HG03558 (cell line): ENCODE results near the gene SERINC5.
"Not testable (repeated sequence)": the region's sequence is repeated elsewhere in the genome, so short reads cannot be mapped to it uniquely, and the experiment has no call there.

Experiments
- ATAC-seq: cut with Tn5 transposase; IDR thresholded peaks from one replicate; pipeline ENCODE4 v1.9.1; 2021; ENCODE audit warnings: moderate number of reproducible peaks; ENCODE audit not compliant: unreplicated experiment; ENCODE audit errors: extremely low read depth

The SERINC5 gene

GRCh38 chr5:80204808-80205614 lies 50.8 kb downstream of the SERINC5 start:
- ATAC-seq, result no peak

DNA sequence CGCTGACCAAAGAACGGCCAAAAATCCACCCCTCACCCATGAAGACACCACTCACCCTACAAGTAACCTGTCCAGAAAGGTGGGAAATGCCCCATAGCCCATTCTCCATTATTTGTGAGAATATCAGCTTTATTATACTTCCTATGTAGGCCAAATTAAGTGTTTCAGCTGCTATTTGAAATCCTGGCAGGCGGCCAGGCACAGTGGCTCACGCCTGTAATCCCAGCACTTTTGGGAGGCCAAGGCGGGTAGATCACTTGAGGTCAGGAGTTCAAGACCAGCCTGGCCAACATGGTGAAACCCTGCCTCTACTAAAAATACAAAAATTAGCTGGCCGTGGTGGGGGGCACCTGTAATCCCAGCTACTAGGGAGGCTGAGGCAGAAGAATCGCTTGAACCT lies 54.1 kb downstream of the SERINC5 start:
- ATAC-seq, result not testable (repeated sequence)

GRCh38 chr5:80198920-80199319 lies 56.9 kb downstream of the SERINC5 start:
- ATAC-seq, result no peak

- no peak for ATAC-seq
Observed at GRCh38 chr5:80198399-80198798, 57.4 kb downstream of the SERINC5 start.

DNA sequence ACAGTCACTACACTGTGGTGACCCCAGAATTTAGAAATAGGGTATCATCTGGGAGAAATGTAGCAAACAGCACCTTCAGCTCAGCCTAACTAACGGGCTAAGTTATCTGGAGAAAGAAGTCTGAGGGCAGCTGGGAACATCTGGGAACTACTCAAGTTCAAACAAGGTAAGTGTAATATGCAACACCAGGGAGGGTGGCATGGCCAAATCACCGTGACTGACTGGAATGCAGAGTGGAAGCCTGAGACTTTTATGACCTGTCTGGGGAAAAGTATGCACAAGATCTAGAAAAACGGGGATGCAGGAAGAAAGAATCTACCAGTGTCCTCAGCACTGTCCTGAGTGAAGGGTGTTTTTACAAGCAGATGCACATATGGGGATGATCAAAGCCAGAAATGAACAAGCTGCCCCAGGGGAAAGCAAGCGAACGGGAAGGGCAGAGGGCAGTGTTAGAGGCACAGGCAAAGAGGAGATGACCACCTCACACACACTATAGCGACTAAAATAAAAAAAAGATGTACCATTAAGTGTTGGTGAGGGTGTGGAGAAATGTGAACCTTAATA lies 59.9 kb downstream of the SERINC5 start:
- ATAC-seq, result no peak

DNA sequence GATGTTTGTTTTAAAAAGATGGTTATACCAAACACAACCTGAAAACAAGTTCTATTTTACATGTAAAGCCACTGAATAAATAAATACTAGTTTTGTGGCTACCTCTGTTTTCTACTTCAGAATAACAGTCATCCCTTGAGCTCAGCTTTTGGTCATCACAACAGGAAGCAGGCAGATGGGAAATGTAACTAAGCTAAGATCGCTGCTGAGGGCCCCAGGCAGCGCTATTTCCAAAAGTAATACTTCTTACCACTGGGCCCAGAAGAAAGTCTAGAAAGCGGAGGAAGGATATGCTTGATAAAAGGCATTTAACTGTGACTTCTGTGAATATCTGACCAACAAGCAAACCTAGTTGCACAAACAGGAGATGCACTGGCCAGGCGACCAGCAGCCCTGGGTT lies 61.4 kb downstream of the SERINC5 start:
- no peak for ATAC-seq

DNA sequence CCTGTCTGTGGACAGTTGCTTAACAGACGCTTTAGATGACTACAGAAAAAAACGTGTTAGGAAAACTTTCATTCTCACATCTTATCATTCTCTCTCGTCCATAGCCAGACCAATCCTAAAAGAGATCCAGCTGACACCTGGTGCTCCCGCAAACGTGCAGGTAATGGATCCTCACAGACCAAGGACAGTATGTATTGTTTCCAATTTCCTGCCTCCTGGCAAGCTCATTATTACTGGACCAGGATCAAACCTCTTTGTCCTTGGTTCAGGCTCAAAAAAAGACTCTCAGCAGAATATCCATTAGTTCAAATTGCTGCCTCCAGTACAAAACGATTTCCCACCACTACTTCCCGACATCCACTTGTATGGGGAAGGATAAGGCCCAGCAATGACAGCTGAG lies 62.4 kb downstream of the SERINC5 start:
- no peak for ATAC-seq

- no peak for ATAC-seq
Observed at GRCh38 chr5:80192507-80193241, 63.2 kb downstream of the SERINC5 start.

DNA sequence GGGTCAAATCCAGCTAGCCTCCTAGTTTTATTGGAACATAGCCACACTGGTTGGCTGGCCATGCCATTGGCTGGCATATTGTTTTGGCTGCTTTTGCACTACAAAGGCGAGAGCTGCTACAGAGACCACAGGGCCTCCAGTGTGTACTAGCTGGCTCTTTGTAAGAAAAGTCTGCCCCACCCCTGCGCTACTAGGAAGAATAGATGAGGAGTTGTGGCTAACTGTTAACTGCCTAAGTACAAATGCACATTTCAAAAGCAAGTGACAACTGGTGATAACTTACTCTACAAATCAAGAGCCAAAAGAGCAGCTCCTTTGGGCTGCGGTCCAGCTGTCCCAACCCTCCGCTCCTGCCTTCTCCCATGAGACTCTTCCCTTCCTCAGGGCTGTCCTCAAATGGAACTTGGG lies 63.9 kb downstream of the SERINC5 start:
- no peak for ATAC-seq

DNA sequence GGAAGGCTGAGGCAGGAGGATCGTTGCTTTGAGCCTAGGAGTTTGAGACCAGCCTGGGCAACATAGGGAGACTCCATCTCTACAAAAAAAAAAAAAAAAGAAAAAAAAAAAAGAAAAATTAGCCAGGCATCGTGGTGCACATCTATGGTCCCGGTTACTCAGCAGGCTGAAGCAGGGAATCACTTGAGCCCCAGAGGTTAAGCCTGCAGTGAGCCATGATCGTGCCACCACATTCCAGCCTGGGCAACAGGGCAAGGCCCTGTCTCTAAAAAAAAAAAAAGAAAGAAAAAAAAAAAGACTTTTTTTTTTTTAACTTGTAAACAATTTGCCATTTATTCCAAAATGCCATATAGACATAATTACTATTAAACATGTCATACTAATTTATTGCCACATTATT lies 64.5 kb downstream of the SERINC5 start:
- ATAC-seq, result no peak

- no peak for ATAC-seq
Observed at GRCh38 chr5:80190960-80191359, 64.9 kb downstream of the SERINC5 start.

GRCh38 chr5:80189701-80190100 lies 66.1 kb downstream of the SERINC5 start:
- ATAC-seq, result no peak

GRCh38 chr5:80189201-80189600 lies 66.6 kb downstream of the SERINC5 start:
- no peak for ATAC-seq

DNA sequence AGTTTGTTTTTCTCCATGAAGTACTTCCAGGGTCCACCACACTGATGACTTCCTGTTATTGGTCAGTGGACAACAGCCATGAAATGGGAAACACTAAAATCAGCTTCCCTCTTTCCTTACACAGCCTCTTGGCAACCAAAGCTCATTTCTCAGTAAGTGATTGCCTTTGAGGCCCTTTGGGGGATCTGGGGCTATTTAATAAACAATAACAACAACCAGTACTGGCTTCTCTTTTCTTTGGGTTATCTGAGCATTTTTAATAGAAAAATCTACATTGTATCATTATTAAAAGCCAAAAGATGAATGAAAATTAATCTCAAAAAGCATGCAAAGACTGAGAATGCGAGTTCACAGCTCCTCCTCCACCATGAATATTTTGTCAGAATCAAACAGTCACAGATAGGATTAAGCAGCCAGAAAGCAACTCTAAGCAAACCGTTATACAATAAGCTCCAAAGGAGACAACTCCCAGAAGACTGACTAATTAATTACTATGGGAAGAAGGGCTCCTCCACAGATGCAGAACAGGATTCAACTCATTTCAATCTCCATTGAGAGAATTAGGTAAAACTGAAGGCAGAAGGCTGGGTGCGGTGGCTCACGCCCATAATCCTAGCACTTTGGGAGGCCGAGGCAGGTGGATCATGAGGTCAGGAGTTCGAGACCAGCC lies 68.3 kb downstream of the SERINC5 start:
- ATAC-seq, result no peak

DNA sequence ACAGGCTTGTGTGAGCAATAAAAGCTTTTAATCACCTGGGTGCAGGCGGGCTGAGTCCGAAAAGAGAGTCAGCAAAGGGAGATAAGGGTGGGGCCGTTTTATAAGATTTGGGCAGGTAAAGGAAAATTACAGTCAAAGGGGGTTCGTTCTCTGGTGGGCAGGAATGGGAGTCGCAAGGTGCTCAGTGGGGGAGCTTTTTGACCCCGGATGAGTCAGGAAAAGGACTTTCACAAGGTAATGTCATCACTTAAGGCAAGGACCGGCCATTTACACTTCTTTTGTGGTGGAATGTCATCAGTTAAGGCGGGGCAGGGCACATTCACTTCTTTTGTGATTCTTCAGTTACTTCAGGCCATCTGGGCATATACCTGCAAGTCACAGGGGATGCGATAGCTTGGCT lies 70.3 kb downstream of the SERINC5 start:
- ATAC-seq, result not testable (repeated sequence)

GRCh38 chr5:80185095-80185494 lies 70.8 kb downstream of the SERINC5 start:
- ATAC-seq, result no peak

- ATAC-seq, result no peak
Observed at GRCh38 chr5:80184235-80185023, 71.4 kb downstream of the SERINC5 start.

DNA sequence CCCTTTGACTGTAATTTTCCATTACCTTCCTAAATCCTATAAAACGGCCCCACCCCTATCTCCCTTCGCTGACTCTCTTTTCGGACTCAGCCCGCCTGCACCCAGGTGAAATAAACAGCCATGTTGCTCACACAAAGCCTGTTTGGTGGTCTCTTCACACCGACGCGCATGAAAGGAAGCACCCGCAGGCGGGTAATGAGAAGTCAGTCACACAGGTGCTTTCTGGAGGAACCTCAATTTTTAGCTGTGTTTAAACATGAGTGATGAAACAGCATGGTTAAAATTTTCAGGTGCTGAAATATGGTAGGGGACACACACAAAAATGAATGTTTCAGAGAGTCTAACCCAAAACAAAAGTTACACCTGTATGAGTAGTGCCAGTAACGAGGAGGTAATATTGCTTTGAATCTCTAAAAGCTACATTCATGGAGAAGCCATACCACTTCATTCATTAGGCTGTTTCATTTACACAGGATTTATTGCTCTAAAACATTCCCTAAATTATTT lies 72.1 kb downstream of the SERINC5 start:
- not testable (repeated sequence) for ATAC-seq

GRCh38 chr5:80182809-80183580 lies 72.9 kb downstream of the SERINC5 start:
- no peak for ATAC-seq
